HCT116 (cell line): Measurements from ENCODE around the gene SYT9.

Experiments
- CEBPB ChIP-seq: IDR thresholded peaks from 2 replicates; pipeline ENCODE4 v1.6.1; 2012; ENCODE audit warnings: low read depth
- CTCF ChIP-seq, 3 experiments: fragments of 200-600 bp in 1 of 3; sonication (generic) in 1 of 3; IDR thresholded peaks in 2 of 3; conservative IDR thresholded peaks in 1 of 3; 2 replicates each; pipeline ENCODE4 v1.5.1; 2012 to 2017; ENCODE audit warnings: low read depth in 2 of 3, low read length in 2 of 3, antibody characterized with exemption in 1 of 3, borderline replicate concordance in 1 of 3, control low read depth in 1 of 3, mild to moderate bottlenecking in 1 of 3, mixed read lengths in 1 of 3, mixed run types in 1 of 3, moderate library complexity in 1 of 3; ENCODE audit not compliant: insufficient read depth in 1 of 3
- EGR1 ChIP-seq: IDR thresholded peaks from 2 replicates; pipeline ENCODE4 v1.6.1; 2012; ENCODE audit warnings: low read depth
- EZH2 ChIP-seq: fragments of 200-600 bp; sonication (generic); IDR thresholded peaks from 2 replicates; pipeline ENCODE4 v1.6.1; 2017; ENCODE audit warnings: antibody characterized with exemption, mixed run types
- EZH2phosphoT487 ChIP-seq: fragments of 200-600 bp; IDR thresholded peaks from 2 replicates; pipeline ENCODE4 v1.6.1; 2018; ENCODE audit warnings: antibody characterized with exemption, borderline replicate concordance
- MAX ChIP-seq: IDR thresholded peaks from 2 replicates; pipeline ENCODE4 v1.6.1; 2012
- POLR2A ChIP-seq: IDR thresholded peaks from 2 replicates; pipeline ENCODE4 v1.7.0; 2011; ENCODE audit warnings: borderline replicate concordance; ENCODE audit not compliant: insufficient read depth, insufficient read length; ENCODE audit errors: extremely low read depth
- POLR2AphosphoS5 ChIP-seq: IDR thresholded peaks from 2 replicates; pipeline ENCODE4 v1.6.1; 2011; ENCODE audit warnings: mild to moderate bottlenecking, low read depth, low read length, moderate library complexity
- RAD21 ChIP-seq: IDR thresholded peaks from 2 replicates; pipeline ENCODE4 v1.6.1; 2012; ENCODE audit warnings: low read depth, mild to moderate bottlenecking
- REST ChIP-seq: IDR thresholded peaks from 2 replicates; pipeline ENCODE4 v1.6.1; 2012; ENCODE audit warnings: low read depth
- SP1 ChIP-seq: IDR thresholded peaks from 2 replicates; pipeline ENCODE4 v1.6.1; 2012; ENCODE audit warnings: low read depth
- YY1 ChIP-seq: IDR thresholded peaks from 2 replicates; pipeline ENCODE4 v1.6.1; 2011; ENCODE audit warnings: low read length, low read depth, moderate library complexity, mild to moderate bottlenecking; ENCODE audit not compliant: insufficient replicate concordance; ENCODE audit errors: extremely low read depth
- ZBTB33 ChIP-seq: IDR thresholded peaks from 2 replicates; pipeline ENCODE4 v1.6.1; 2011; ENCODE audit warnings: mild to moderate bottlenecking, low read length, moderate library complexity; ENCODE audit not compliant: insufficient replicate concordance; ENCODE audit errors: extremely low read depth
- ZFX ChIP-seq: fragments of 450-650 bp; IDR thresholded peaks from 2 replicates; pipeline ENCODE4 v1.6.1; 2017

GRCh38 chr11:7467652-7468051 is 215.9 kb downstream of the SYT9 start:
- TF ChIP-seq CEBPB (no peak), CTCF (IDR thresholded peaks at IDR 0.05 in 2 of 3, conservative IDR thresholded peaks at IDR 0.05 in 1 of 3; ENCODE audit: borderline replicate concordance in 1 of 3, insufficient read depth in 1 of 3, low read depth in 2 of 3, low read length in 2 of 3) (no peak), EGR1 (no peak), MAX (no peak), POLR2A (no peak), EZH2 (no peak), RAD21 (no peak), EZH2phosphoT487 (no peak), POLR2AphosphoS5 (no peak), YY1 (no peak), ZBTB33 (no peak), REST (no peak), SP1 (no peak), ZFX (no peak)
